Ovary (tissue), 9 donors: ENCODE measurements around the gene ADGRG3. TPM values are rescaled to one million over a fixed set of nuclear protein-coding genes. Genes with fewer than 3 reads are reported as not detected.

Experiments
- DNase-seq, 5 donors: peaks; one replicate each; pipeline ENCODE4 v3.0.0-alpha.2; 2019 to 2020
- H3K27ac ChIP-seq, 2 donors: fragments of 200-600 bp; one replicate each; pipeline versions ENCODE4 v1.5.1 to v1.8.0; 2019 to 2022
- H3K27me3 ChIP-seq: fragments of 200-600 bp; one replicate; pipeline ENCODE4 v1.8.0; 2022
- H3K36me3 ChIP-seq: fragments of 200-600 bp; sonication (generic); one replicate; pipeline ENCODE4 v1.5.1; 2019
- H3K4me1 ChIP-seq: one replicate; pipeline ENCODE4 v1.8.1; 2013; ENCODE audit warnings: mild to moderate bottlenecking, moderate library complexity; ENCODE audit not compliant: insufficient read depth
- H3K4me3 ChIP-seq: fragments of 200-600 bp; sonication (generic); one replicate; pipeline ENCODE4 v1.5.1; 2017
- H3K9me3 ChIP-seq, 2 donors: fragments of 200-600 bp in 1 of 2; sonication (generic) in 1 of 2; one replicate each; pipeline versions ENCODE4 v1.5.1 to v1.8.1; 2013 to 2019; ENCODE audit warnings: mild to moderate bottlenecking in 1 of 2, moderate library complexity in 1 of 2
- EP300 ChIP-seq: sonication (generic); formaldehyde crosslinking; IDR thresholded peaks from one replicate; pipeline ENCODE4 v1.6.1; 2017; ENCODE audit warnings: antibody characterized with exemption
- POLR2A ChIP-seq: fragments of 450-650 bp; IDR thresholded peaks from one replicate; pipeline ENCODE4 v1.6.1; 2017; ENCODE audit warnings: antibody characterized with exemption, mild to moderate bottlenecking, moderate library complexity
- WGBS, 3 donors: extraction: QIAGEN DNeasy Blood & Tissue Kit in 1 of 3; methylation state at CpG; one replicate each; pipeline versions ENCODE4 v1.1.5 to v1.1.7; 2013 to 2017; 5-methylcytosine and 5-hydroxymethylcytosine counted together
- intact Hi-C, 4 donors: fragments of 100-400 bp; cut with DNase I; formaldehyde crosslinking; loops; one replicate each; pipeline versions ENCODE4 v1.11.0 to v1.15.1; 2022 to 2023
- polyA plus RNA-seq, 2 donors: library from polyadenylated mRNA; stranded (reverse); fragments of 200-250 nt in 1 of 2; fragments of 350-450 nt in 1 of 2; fragmentation: Illumina TruSeq in 1 of 2; extraction: RNeasy Lipid Tissue Mini Kit (QIAGEN cat#74804) in 1 of 2; gene quantifications; one replicate each; pipeline ENCODE4 v1.2.3, GENCODE V29; 2013 to 2014
- total RNA-seq, 7 donors: library from RNA; depleted of rRNA in 2 of 7; stranded (reverse); fragments of >200 nt in 2 of 7; fragmentation: NEBNext Ultra II Directional in 3 of 7; extraction: Animal tissue kit (Norgen Biotek cat#: 25700) in 3 of 7; gene quantifications; one replicate each; pipeline versions ENCODE4 v1.1.0 to v1.2.4, GENCODE V29; 2016 to 2023
- TF ChIP-seq, protein P1 (sequence below), 3 donors: fragments of 450-650 bp in 2 of 3; fragments of 200-600 bp in 1 of 3; IDR thresholded peaks; one replicate each; pipeline versions ENCODE4 v1.5.1 to v1.8.0; 2016 to 2022; ENCODE audit warnings: antibody characterized with exemption in 3 of 3, mild to moderate bottlenecking in 1 of 3
- donor health status: DM: no; HTN: no; CAD: no; lungs with moderate emphysema.
- donor health status: DM: no; HTN: no; CAD: no.
- donor health status: Bipolar disorder and iron deficiency.
- donor health status: DM: yes; HTN: yes; CAD: no.
- donor health status: DM: no; HTN: no; CAD: no.
- donor health status: DM: yes; HTN: yes; CAD: no.

Gene ADGRG3
- total and polyA plus RNA-seq, 9 donors, result 0.40 to 1.7 (median 0.92) TPM

DNA sequence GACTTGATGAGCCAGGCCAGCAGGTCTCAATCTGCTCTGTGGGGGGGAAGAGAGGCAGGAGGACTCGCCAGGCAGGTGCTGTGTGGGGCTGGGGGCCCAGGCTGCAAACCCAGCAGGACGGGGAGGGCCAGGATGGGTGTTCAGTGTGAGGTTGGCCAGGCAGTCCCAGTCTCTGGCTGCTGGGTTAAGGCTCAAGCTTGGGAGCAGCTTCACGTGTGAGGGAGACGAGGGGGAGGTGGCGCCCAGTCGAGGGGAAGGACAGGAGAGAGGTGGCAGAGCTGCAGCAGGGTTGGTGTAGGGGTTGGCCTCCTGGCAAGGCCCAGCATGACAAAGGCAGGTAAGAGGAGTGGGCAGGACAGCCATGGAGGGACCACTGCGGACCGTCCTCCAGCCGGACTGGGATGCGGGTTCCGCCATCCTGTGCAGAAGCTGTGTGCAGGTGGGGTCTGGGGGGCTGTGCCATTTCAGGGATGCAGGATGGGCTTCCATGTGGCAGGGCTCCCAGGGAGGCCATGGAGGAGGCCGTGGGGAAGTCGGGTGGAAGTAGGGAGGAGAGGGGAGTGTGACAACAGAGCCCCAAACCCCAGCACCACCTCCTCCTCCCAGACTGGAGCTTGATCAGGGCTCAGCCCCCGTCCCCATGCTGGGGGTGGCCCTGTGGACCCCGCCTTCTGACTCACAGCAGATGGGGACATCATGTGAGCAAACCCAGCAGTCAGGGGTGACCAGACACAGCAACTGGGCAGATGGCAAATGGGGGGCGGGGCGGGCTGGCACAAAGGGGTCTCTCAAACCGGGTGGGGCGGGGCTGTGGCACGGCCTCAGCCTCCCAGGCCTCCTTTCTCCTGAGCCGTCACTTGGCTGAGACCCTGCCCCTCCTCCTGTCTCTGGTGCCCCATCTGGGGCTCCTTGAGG is 36.9 kb upstream of the ADGRG3 start:
- Histone ChIP-seq H3K27me3 (no peaks in the 10 kb centered on the region), H3K4me3 (no peak overlapping the region), H3K36me3 (no peaks in the 10 kb centered on the region), H3K4me1 (peaks cover 5% of the 10 kb centered on the region), H3K9me3 (no peaks in the 10 kb centered on the region), H3K27ac (no peak overlapping the region)
- WGBS, 3 donors, result 74 to 85% (median 76%) methylated on average over 21 of the region's 21 CpGs
- TF ChIP-seq POLR2A (no peak), EP300 (no peak)
- TF ChIP-seq, protein P1, sequence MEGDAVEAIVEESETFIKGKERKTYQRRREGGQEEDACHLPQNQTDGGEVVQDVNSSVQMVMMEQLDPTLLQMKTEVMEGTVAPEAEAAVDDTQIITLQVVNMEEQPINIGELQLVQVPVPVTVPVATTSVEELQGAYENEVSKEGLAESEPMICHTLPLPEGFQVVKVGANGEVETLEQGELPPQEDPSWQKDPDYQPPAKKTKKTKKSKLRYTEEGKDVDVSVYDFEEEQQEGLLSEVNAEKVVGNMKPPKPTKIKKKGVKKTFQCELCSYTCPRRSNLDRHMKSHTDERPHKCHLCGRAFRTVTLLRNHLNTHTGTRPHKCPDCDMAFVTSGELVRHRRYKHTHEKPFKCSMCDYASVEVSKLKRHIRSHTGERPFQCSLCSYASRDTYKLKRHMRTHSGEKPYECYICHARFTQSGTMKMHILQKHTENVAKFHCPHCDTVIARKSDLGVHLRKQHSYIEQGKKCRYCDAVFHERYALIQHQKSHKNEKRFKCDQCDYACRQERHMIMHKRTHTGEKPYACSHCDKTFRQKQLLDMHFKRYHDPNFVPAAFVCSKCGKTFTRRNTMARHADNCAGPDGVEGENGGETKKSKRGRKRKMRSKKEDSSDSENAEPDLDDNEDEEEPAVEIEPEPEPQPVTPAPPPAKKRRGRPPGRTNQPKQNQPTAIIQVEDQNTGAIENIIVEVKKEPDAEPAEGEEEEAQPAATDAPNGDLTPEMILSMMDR (IDR thresholded peaks at IDR 0.05), result no peak
- no peak for DNase-seq
- intact Hi-C loops, result no loop called here

DNA sequence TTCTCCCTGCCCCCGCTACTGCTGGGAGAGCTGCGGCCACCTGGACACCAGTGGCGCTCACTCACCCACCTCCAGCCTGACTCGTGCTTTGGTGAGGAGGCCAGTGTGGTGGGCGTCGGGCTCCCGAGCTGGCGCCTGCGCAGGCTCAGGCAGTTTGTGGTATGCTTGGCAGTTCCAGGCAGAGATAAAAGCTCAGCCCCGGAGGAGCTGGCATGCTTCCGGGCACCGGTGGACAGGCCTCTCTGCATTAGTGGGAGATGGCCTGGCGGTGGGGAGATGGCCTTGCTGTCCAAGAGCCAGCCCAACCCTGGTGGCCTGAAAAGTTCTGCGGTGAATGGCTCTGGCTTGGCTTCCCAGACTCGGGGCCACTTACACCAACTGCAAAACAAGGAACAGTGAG is 35.5 kb upstream of the ADGRG3 start:
- TF ChIP-seq EP300, result no peak
- TF ChIP-seq, protein P1 (IDR thresholded peaks at IDR 0.05), result no peak
- TF ChIP-seq POLR2A, result no peak
- intact Hi-C loops, result no loop called here
- Histone ChIP-seq H3K27me3 (no peaks in the 10 kb centered on the region), H3K9me3 (no peaks in the 10 kb centered on the region), H3K4me3 (no peak overlapping the region), H3K36me3 (no peaks in the 10 kb centered on the region), H3K4me1 (peaks cover 5% of the 10 kb centered on the region), H3K27ac (no peak overlapping the region)
- DNase-seq, result no peak
- 47 to 60% (median 56%) methylated on average over 15 of the region's 15 CpGs for WGBS, 3 donors

GRCh38 chr16:57633383-57634064 is 34.6 kb upstream of the ADGRG3 start:
- H3K27ac ChIP-seq, result no peak overlapping the region
- no peaks in the 10 kb centered on the region for H3K27me3 ChIP-seq
- 81 to 94% (median 90%) methylated on average over 11 of the region's 11 CpGs for WGBS, 3 donors
- intact Hi-C loops, result no loop called here
- no peak overlapping the region for H3K4me3 ChIP-seq
- no peak for DNase-seq
- peaks cover 2% of the 10 kb centered on the region for H3K4me1 ChIP-seq
- no peak for TF ChIP-seq EP300
- TF ChIP-seq, protein P1 (IDR thresholded peaks at IDR 0.05), result no peak
- TF ChIP-seq POLR2A, result no peak
- H3K36me3 ChIP-seq, result no peaks in the 10 kb centered on the region
- H3K9me3 ChIP-seq, result no peaks in the 10 kb centered on the region

DNA sequence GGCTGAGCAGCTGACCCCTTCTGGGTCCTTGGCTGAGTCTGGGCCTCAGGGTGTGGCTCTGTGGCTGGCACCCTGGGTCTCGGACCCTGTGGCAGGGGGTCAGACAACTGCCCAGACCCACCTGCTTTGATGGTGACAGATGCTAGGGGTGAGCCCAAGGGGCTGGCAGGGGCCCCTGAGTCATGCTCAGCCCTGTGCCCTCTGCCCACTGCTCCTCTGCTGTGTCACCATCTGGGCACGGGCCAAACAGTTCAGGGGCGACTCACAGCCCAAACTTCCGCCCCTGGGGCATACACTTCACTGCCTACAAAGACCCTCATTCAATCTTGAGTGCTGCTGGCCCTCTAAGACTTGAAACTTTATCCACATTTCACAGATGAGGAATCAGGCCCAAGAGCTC is 33.9 kb upstream of the ADGRG3 start:
- Histone ChIP-seq H3K4me1 (no peaks in the 10 kb centered on the region), H3K27ac (no peak overlapping the region), H3K4me3 (no peak overlapping the region), H3K36me3 (no peaks in the 10 kb centered on the region), H3K9me3 (no peaks in the 10 kb centered on the region), H3K27me3 (no peaks in the 10 kb centered on the region)
- WGBS, 3 donors, result 69 to 77% (median 75%) methylated on average over 4 of the region's 4 CpGs
- TF ChIP-seq, protein P1 (IDR thresholded peaks at IDR 0.05), result no peak
- no peak for TF ChIP-seq EP300
- no peak for TF ChIP-seq POLR2A
- DNase-seq, result no peak
- intact Hi-C loops, result no loop called here
